ENCODE data around the gene CYTH3.

DNA sequence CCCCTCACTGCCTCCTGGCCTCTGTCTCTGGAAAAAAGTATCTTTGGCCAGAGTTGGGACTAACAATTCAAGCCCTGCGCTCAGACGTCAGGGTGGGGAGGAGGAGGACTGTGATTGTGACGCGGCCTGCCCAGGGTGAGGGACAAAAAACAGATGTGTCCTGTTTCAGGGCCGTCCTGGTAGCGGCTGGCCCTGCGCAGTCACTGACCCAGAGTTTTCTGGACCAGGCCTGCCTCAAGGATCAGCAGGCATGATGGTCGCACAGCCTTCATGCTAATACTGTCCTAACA lies 110.1 kb downstream of the CYTH3 start:
- TF ChIP-seq, protein P1, sequence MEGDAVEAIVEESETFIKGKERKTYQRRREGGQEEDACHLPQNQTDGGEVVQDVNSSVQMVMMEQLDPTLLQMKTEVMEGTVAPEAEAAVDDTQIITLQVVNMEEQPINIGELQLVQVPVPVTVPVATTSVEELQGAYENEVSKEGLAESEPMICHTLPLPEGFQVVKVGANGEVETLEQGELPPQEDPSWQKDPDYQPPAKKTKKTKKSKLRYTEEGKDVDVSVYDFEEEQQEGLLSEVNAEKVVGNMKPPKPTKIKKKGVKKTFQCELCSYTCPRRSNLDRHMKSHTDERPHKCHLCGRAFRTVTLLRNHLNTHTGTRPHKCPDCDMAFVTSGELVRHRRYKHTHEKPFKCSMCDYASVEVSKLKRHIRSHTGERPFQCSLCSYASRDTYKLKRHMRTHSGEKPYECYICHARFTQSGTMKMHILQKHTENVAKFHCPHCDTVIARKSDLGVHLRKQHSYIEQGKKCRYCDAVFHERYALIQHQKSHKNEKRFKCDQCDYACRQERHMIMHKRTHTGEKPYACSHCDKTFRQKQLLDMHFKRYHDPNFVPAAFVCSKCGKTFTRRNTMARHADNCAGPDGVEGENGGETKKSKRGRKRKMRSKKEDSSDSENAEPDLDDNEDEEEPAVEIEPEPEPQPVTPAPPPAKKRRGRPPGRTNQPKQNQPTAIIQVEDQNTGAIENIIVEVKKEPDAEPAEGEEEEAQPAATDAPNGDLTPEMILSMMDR (IDR thresholded peaks at IDR 0.05; ENCODE audit: insufficient read depth, low read length, poor library complexity, severe bottlenecking): no peak
- TF ChIP-seq EZH2phosphoT487 (conservative IDR thresholded peaks at IDR 0.05; ENCODE audit: low read length): no peak

All from SU-DHL-6 (cell line).